Right ventricle myocardium inferior (tissue), 1 donor: ENCODE measurements around the gene CACTIN. TPM values are rescaled to one million over a fixed set of nuclear protein-coding genes. Genes with fewer than 3 reads are reported as not detected.
"Not testable (repeated sequence)": the region's sequence is repeated elsewhere in the genome, so short reads cannot be mapped to it uniquely, and the experiment has no call there.

Experiments
- ATAC-seq: fragments of 200-7000 bp; cut with Tn5 transposase; one replicate; pipeline ENCODE4 v1.9.1; 2020; ENCODE audit warnings: mild to moderate bottlenecking, moderate library complexity
- DNase-seq: peaks from one replicate; pipeline ENCODE4 v3.0.0; 2021; ENCODE audit errors: missing footprints
- intact Hi-C: fragments of 100-400 bp; cut with DNase I; formaldehyde crosslinking; loops from one replicate; pipeline ENCODE4 v1.11.0; 2022
- total RNA-seq: library from RNA; stranded (reverse); fragmentation: NEBNext Ultra II Directional; extraction: Animal tissue kit (Norgen Biotek cat#: 25700); gene quantifications from one replicate; pipeline ENCODE4 v1.2.1, GENCODE V29; 2021
- donor health status: DM: no; HTN: yes; CAD: no; lungs with severe emphysema.

CACTIN gene
- total RNA-seq, 1 donor from 2014 or later, result 12.6 TPM

GRCh38 chr19:3636506-3636905, 9.9 kb upstream of the CACTIN start:
- no peak for ATAC-seq
- intact Hi-C loops, result no loop called here
- DNase-seq, result no peak

DNA sequence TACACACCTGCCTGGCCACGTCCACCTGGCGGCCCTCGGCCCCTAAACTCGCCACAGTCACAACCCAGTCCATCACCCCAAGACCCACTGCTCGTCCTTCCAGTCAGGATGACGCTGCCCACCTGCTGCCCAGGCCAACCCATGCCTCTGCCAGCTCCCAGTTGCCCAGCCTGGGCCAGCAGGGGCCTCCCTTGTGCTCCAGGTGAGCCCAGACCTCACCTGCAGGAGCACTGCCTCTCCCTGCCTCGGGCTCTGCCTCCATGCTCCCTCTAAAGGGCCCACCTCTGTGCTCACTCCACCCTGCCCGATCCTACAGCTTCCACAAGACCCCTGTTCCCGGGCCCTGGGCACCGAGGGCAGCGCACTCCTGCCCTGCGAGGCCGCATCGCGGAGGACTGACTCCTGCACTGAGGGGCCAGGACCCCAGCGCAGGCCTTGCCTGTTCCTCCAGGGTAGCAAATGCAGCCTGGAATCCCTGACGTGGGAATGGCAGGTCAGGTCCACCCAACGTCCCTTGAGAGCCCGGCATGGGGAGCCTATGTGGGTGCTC, 8.0 kb upstream of the CACTIN start:
- DNase-seq, result no peak
- intact Hi-C loops, result no loop called here
- ATAC-seq, result no peak

DNA sequence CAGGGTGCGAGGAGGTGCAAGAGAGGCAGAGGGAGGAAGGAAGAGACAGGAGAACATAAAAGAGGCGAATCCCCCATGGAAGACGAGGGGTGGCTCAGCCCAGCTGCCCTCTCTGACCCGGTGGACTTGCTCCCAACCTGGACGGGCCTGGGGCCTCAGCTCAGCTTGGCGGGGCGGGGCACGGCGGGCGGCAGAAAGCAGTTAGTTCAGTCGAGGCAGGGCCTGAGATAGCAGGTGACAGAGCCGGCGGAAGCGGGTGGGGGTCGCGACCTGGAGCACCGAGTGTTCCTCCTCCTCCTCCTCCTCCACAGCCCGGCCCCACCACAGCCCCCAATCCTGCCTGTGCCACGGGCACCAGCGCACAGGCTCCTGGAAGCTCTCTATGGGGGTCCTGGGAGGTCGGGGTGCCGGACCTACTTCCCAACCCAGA, 7.0 kb upstream of the CACTIN start:
- intact Hi-C loops, result no loop called here
- ATAC-seq, result no peak
- no peak for DNase-seq

- DNase-seq (no peak), ATAC-seq (no peak)
- intact Hi-C loops, result no loop called here
Observed at GRCh38 chr19:3632739-3633558, 6.4 kb upstream of the CACTIN start.

DNA sequence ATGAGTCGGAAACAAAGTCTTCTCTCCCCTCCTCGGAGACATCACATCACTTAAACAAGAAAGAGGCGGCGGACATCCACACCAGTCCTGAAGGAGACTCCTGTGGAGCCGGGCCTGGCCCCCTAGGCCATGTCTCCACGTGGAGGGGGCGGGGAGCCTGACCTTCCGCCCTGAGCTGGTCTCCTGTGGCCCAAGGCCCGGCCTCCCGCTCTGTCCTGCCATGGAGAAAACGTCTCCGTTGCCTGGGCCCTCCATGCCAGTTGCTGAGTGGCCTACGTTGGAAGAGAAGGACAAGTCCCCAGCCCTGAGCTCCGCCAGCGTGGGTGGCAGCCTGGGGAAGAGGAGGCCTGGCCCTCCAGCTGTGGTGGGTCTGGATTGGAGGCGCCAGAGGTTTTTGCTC, 5.5 kb upstream of the CACTIN start:
- ATAC-seq (no peak), DNase-seq (no peak)
- intact Hi-C loops, result no loop called here

DNA sequence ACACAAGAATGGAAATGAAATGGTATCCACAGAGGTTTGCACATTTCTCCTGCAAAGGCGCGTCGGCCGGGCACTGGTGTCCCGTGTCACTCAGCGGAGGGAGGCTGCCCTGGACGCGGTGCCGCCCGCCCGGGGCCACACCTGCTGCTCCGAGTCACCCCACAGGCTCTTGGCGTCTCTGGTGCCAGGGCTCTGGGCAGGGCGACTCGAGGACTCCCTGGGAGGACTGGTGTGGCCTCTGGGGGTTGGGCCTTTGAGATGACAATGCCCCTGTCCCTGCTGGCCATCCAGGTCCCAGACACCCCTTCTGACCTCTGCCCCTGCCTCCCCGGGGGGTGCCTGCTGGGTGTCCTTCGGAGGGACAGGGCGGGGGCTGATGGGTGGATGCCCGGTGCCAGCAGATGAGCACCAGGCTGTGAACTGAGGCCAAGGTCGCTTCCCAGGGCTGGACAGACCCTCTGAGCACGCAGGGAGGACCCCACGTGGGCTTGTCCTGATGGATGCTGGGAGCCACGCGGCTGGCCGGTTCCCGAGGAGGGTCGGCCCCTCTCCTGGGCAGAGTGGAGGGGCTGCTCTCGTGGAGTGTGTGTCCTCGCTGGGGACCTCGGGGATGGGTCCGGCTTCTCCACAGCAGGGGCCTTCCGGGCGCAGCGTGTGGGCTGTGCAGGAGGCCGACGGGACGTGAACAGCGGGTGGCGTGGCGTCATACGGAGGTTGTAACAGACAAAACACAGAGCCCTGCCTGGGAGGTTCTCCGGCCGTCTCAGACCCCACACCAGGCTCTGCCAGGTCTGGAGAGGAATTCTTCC, 4.7 kb upstream of the CACTIN start:
- intact Hi-C loops, result no loop called here
- no peak for ATAC-seq
- no peak for DNase-seq

DNA sequence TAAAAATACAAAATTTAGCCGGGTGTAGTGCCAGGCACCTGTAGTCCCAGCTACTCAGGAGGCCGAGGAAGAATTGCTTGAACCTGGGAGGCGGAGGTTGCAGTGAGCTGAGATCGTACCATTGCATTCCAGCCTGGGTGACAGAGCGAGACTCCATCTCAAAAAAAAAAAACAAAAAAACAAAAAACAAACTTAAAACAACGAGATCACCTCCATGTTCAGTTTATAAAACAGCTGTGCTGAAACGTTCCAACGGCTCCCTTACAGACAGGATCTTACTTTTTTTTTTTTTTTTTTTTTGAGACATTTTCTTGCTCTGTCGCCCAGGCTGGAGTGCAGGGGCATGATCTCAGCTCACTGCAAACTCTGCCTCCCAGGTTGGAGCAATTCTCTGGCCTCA, 2.2 kb upstream of the CACTIN start:
- DNase-seq, ATAC-seq, intact Hi-C loops: not testable (repeated sequence)

DNA sequence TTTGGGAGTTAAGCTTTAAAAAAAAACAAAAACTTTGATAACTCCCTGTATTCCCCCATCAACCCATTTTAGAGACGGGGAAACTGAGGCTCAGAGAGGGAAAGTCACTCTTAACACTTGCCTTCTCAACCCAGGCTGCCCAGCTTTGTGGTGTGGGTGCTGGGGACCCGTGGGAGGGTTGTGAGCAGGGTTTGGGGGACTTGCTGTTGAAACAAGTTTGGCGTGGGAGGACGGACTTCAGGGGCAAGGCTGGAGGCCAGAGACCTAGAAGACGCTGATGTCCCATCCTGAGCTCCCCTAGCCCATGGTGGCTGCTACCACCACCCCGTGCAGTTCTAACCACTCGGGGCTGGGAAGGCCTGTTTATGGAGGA, 747 bp upstream of the CACTIN start:
- intact Hi-C loops, result no loop called here
- ATAC-seq (no peak), DNase-seq (no peak)

DNA sequence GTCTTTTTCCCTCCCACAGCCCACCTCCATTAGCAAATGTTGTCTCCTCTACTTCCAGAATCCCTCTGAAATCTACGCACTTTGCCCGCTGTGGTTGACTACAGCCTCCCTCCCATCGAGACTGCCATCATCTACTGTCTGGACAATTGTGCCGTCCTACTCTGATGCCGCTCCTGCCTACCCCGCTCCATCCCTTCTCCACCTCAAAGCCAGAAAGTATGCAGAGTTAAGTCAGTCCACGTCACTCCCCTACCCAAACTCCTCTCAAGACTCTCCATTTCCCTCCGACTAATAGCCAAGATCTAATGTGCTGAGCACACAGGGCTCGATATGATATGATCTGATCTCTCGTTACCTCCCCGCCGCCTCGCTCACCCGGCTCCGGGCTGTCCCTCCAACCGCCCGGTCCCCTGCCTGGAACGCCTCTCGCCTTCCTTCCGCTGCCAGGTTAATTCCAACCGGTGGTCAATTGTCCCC, 556 bp downstream of the CACTIN start:
- intact Hi-C loops, result no loop called here
- ATAC-seq, result no peak

DNA sequence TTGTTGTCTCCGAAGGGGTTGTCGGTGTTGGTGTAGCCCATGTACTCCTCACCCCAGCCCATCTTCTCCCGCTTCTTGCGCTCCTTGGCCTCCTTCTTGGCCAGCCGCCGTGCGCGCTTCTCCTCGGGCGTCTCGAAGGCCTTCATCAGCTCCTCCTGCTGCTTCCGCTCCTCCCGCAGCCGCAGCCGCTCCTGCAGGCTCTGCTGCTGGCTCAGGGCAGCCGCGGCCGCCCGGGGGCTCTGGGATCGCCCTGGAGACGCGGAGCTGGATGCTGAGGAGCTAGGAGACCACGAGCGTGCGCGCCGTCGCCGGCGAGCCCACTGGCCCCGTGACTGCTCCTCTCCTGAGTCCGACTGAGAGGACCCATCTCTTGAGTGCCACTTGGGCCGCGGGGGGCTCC, 2.9 kb downstream of the CACTIN start:
- intact Hi-C loops, result no loop called here
- DNase-seq, result no peak

More for the DNA sequence above, 556 bp downstream of the CACTIN start:
- no peak for DNase-seq

GRCh38 chr19:3622224-3622623, 4.4 kb downstream of the CACTIN start:
- intact Hi-C loops, result no loop called here
- ATAC-seq (no peak), DNase-seq (no peak)

More for the DNA sequence above, 2.9 kb downstream of the CACTIN start:
- ATAC-seq, result no peak

DNA sequence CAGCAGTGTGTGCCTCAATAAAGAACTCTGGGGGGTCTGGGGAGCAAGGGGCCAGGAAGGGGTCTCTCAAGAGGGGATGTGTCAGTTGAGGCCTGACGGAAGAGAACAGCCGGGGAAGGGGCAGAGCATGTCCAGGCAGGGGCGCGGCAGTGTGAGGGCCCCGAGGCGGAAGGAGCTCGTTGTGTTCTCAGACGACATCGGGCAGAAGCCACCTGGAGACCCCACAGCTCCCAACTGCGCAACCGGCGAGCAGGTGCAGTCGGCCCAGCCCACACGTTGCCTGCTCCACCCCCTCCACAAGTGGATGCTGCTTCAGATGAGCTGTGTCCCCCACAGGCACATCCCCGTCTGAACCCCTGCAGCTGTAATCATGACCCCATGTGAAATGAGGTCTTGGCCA, 4.9 kb downstream of the CACTIN start:
- intact Hi-C loops, result no loop called here
- no peak for ATAC-seq
- DNase-seq, result no peak

- DNase-seq (no peak), ATAC-seq (no peak)
Observed at GRCh38 chr19:3620817-3621547, 5.6 kb downstream of the CACTIN start.

GRCh38 chr19:3620145-3620816, 6.3 kb downstream of the CACTIN start:
- no peak for DNase-seq

More at GRCh38 chr19:3620817-3621547, 5.6 kb downstream of the CACTIN start:
- intact Hi-C loops, result no loop called here

DNA sequence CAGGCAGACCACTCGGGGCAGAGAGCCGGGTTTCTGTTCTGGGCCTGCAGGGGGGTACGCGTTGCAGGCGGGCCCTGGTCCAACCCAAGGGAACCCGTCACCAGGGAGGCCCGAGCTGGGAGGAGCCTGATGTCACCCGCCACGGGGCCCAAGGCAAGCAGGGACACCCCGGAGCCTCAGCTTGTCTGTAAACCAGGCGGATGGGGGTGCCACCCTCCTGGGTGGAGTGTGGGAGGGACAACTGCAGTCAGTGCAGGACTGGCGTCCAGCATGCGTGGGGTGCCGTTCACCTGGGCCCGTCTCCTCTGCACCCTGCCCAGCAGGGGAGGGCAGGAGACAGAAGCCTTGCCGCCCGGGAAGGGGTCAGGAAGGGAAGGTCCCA, 7.0 kb downstream of the CACTIN start:
- intact Hi-C loops, result loop anchor here (2.0 to 5.0 kb wide), 3 partner anchors 33 to 112 kb away; partner anchors contain the start of gene FZR1
- no peak for ATAC-seq
- no peak for DNase-seq

More at GRCh38 chr19:3620145-3620816, 6.3 kb downstream of the CACTIN start:
- intact Hi-C loops, result no loop called here
- ATAC-seq, result no peak

- intact Hi-C loops, result loop anchor here (2.0 to 5.0 kb wide), 3 partner anchors 32 to 112 kb away; partner anchors contain the start of gene FZR1
- ATAC-seq, result no peak
- no peak for DNase-seq
Observed at GRCh38 chr19:3618811-3619630, 7.6 kb downstream of the CACTIN start.

- ATAC-seq (peak; percentile 75), DNase-seq (no peak)
- intact Hi-C loops, result loop anchor here (2.0 to 5.0 kb wide), 3 partner anchors 31 to 111 kb away; partner anchors contain the start of gene FZR1
Observed at GRCh38 chr19:3618144-3618810, 8.3 kb downstream of the CACTIN start.
